ENCODE results near the gene POMC.

GRCh38 chr2:25169073-25169470 lies 692 bp upstream of the POMC start:
- no peak for TF ChIP-seq MAFK (IDR thresholded peaks at IDR 0.05; ENCODE audit: low read depth, low read length)
- TF ChIP-seq RFX5 (IDR thresholded peaks at IDR 0.05; ENCODE audit: borderline replicate concordance, low read depth, low read length), result no peak
- no peak for TF ChIP-seq CTCF (IDR thresholded peaks at IDR 0.05; ENCODE audit: control extremely low read depth in 1 of 3, insufficient read depth in 1 of 3, low read depth in 1 of 3, low read length in 3 of 3)
- no peak for TF ChIP-seq HDAC6 (IDR thresholded peaks at IDR 0.05; ENCODE audit: low read depth, low read length)
- no peak for TF ChIP-seq ZNF274 (IDR thresholded peaks at IDR 0.05; ENCODE audit: borderline replicate concordance, extremely low read depth, low read length)
- TF ChIP-seq POLR2A (IDR thresholded peaks at IDR 0.05; ENCODE audit: control extremely low read depth in 1 of 2, low read depth in 2 of 2, low read length in 2 of 2), result no peak
- TF ChIP-seq EZH2 (IDR thresholded peaks at IDR 0.05; ENCODE audit: low read depth, low read length, severe bottlenecking), result no peak
- TF ChIP-seq POLR2AphosphoS5 (IDR thresholded peaks at IDR 0.05; ENCODE audit: low read depth, low read length), result no peak
- TF ChIP-seq RBBP5 (IDR thresholded peaks at IDR 0.05; ENCODE audit: borderline replicate concordance, low read depth, low read length), result no peak
- TF ChIP-seq CEBPB (IDR thresholded peaks at IDR 0.05; ENCODE audit: low read depth, low read length), result no peak
- no peak for TF ChIP-seq ATF2 (IDR thresholded peaks at IDR 0.05; ENCODE audit: low read length)
- no peak for TF ChIP-seq NRF1 (IDR thresholded peaks at IDR 0.05; ENCODE audit: low read depth, low read length)
